Cardiac muscle cell (in vitro differentiated cells and primary cell): ENCODE measurements around the gene HOXB7. TPM values are rescaled to one million over a fixed set of nuclear protein-coding genes. Genes with fewer than 3 reads are reported as not detected.

ENCODE experiments used
- DNase-seq, 2 donors: peaks; one replicate each; pipeline versions ENCODE4 v3.0.0 to v3.0.0-alpha.2; 2010 to 2017; ENCODE audit warnings: low read depth in 1 of 2, low spot score in 1 of 2
- H3K27ac ChIP-seq: fragments of 200-600 bp; sonication (generic); 2 replicates; pipeline ENCODE4 v1.5.1; 2016
- H3K27me3 ChIP-seq: fragments of 200-600 bp; sonication (generic); 2 replicates; pipeline ENCODE4 v1.6.0; 2016; ENCODE audit warnings: control low read depth
- H3K36me3 ChIP-seq: fragments of 200-600 bp; sonication (generic); 2 replicates; pipeline ENCODE4 v1.5.1; 2016; ENCODE audit warnings: control low read depth
- H3K4me1 ChIP-seq: fragments of 200-600 bp; sonication (generic); 2 replicates; pipeline ENCODE4 v1.8.1; 2017; ENCODE audit warnings: low read depth, mild to moderate bottlenecking, mixed run types
- H3K4me3 ChIP-seq: fragments of 200-600 bp; sonication (generic); 2 replicates; pipeline ENCODE4 v1.5.1; 2016; ENCODE audit warnings: mild to moderate bottlenecking
- H3K9me3 ChIP-seq: fragments of 200-600 bp; sonication (generic); 2 replicates; pipeline ENCODE4 v1.5.1; 2017; ENCODE audit warnings: low read depth, mild to moderate bottlenecking, control low read depth
- polyA plus RNA-seq: library from polyadenylated mRNA; unstranded; fragments of >200 nt; fragmentation: Nextera tagmentation; extraction: Ambion mirVana; gene quantifications from 2 replicates; pipeline ENCODE4 v1.2.1, GENCODE V29; 2016
- total RNA-seq: library from RNA; depleted of rRNA; stranded (reverse); fragments of >200 nt; gene quantifications from 2 replicates; pipeline ENCODE4 v1.2.3, GENCODE V29; 2016
- TF ChIP-seq, protein P1 (sequence below): IDR thresholded peaks from 2 replicates; pipeline ENCODE4 v1.5.1; 2012; ENCODE audit warnings: low read depth, mild to moderate bottlenecking, low read length

Gene HOXB7
- total and polyA plus RNA-seq, 2 experiments from 2014 or later, result not detected

- H3K4me1 ChIP-seq, result peaks cover 37% of the 10 kb centered on the region
- no peaks in the 10 kb centered on the region for H3K9me3 ChIP-seq
- DNase-seq, result peak in 1 of 2 donors; percentile 43
- no peak overlapping the region for H3K27ac ChIP-seq
- H3K36me3 ChIP-seq, result no peaks in the 10 kb centered on the region
- H3K27me3 ChIP-seq, result peaks cover 100% of the 10 kb centered on the region
- H3K4me3 ChIP-seq, result peak overlapping the region; percentile 34
- TF ChIP-seq, protein P1, sequence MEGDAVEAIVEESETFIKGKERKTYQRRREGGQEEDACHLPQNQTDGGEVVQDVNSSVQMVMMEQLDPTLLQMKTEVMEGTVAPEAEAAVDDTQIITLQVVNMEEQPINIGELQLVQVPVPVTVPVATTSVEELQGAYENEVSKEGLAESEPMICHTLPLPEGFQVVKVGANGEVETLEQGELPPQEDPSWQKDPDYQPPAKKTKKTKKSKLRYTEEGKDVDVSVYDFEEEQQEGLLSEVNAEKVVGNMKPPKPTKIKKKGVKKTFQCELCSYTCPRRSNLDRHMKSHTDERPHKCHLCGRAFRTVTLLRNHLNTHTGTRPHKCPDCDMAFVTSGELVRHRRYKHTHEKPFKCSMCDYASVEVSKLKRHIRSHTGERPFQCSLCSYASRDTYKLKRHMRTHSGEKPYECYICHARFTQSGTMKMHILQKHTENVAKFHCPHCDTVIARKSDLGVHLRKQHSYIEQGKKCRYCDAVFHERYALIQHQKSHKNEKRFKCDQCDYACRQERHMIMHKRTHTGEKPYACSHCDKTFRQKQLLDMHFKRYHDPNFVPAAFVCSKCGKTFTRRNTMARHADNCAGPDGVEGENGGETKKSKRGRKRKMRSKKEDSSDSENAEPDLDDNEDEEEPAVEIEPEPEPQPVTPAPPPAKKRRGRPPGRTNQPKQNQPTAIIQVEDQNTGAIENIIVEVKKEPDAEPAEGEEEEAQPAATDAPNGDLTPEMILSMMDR, result no peak
These were observed 46.4 kb downstream of the HOXB7 start for GRCh38 chr17:48564188-48565021.

GRCh38 chr17:48563867-48564187 lies 47.0 kb downstream of the HOXB7 start:
- H3K27me3 ChIP-seq, result peaks cover 100% of the 10 kb centered on the region
- no peaks in the 10 kb centered on the region for H3K9me3 ChIP-seq
- H3K4me3 ChIP-seq, result peak overlapping the region; percentile 34
- no peak overlapping the region for H3K27ac ChIP-seq
- TF ChIP-seq, protein P1, result no peak
- H3K36me3 ChIP-seq, result no peaks in the 10 kb centered on the region
- peaks cover 40% of the 10 kb centered on the region for H3K4me1 ChIP-seq
- no peak for DNase-seq

- TF ChIP-seq, protein P1, result no peak
- no peaks in the 10 kb centered on the region for H3K36me3 ChIP-seq
- no peak for DNase-seq
- H3K4me3 ChIP-seq, result no peak overlapping the region
- no peak overlapping the region for H3K27ac ChIP-seq
- peaks cover 100% of the 10 kb centered on the region for H3K27me3 ChIP-seq
- peaks cover 39% of the 10 kb centered on the region for H3K4me1 ChIP-seq
- no peaks in the 10 kb centered on the region for H3K9me3 ChIP-seq
These were observed 47.4 kb downstream of the HOXB7 start for GRCh38 chr17:48563385-48563838.

GRCh38 chr17:48562934-48563333 lies 47.9 kb downstream of the HOXB7 start:
- H3K4me3 ChIP-seq, result no peak overlapping the region
- no peak overlapping the region for H3K27ac ChIP-seq
- no peaks in the 10 kb centered on the region for H3K36me3 ChIP-seq
- no peaks in the 10 kb centered on the region for H3K9me3 ChIP-seq
- H3K4me1 ChIP-seq, result peaks cover 35% of the 10 kb centered on the region
- DNase-seq, result no peak
- TF ChIP-seq, protein P1, result no peak
- peaks cover 100% of the 10 kb centered on the region for H3K27me3 ChIP-seq

DNA sequence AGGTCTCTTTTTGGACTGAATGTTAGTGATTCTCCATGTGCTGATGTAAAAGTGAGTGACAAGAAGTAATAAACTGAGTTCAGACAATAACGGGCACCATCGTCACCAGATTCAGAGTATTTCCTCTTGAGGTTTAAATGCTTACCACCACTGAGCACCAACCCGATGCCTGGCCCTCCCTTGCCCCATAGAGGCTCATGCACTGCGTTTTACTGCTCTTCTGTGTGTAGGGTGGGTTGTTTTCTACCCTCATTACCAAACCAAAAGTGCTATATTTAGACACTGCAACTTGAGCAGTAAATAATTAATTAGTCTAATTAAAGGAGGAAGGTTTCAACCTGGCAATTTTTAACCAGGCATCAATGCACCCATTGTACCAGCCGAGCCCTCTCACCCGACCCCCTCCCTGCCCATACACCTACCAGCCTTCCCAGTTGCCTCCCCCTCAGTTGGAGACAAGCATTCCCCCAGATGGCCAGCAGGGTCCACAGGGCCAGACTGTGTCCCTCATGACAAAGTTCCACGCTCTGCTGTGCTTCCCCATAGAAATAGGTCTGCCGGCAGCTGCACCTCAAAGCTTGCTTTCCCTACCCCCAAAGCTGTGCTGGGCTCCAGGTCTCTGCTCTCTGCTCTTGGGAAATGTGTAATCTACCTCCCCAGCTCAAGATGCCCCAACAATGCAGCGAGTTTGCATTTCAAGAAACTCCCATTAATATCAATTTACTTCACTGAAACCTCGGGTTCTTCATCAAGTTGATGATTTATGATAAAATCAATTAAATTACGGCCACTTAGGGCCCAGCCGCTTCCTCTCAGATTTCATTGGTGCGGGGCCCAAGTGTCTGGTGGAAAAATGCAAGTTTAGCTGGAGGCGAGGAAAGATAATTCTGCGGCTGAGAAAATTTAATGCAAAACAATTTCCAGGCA lies 48.7 kb downstream of the HOXB7 start:
- Histone ChIP-seq H3K36me3 (no peaks in the 10 kb centered on the region), H3K27ac (no peak overlapping the region), H3K4me3 (no peak overlapping the region), H3K27me3 (peaks cover 100% of the 10 kb centered on the region), H3K9me3 (no peaks in the 10 kb centered on the region), H3K4me1 (peaks cover 42% of the 10 kb centered on the region)
- TF ChIP-seq, protein P1, result peak; percentile 26
- no peak for DNase-seq
